Activated effector memory CD4-positive, alpha-beta T cell treated with anti-CD3 and anti-CD28 coated beads, Interleukin-2, amount 50 U/mL, for 16 hours (primary cell): ENCODE data around the gene ELOVL6.

Experiments
- DNase-seq: peaks from one replicate; pipeline ENCODE4 v3.0.0-alpha.2; 2020

ELOVL6 gene

GRCh38 chr4:110019153-110019552 is 179.3 kb downstream of the ELOVL6 start:
- no peak for DNase-seq

GRCh38 chr4:110014233-110014632 is 184.2 kb downstream of the ELOVL6 start:
- no peak for DNase-seq

GRCh38 chr4:110012917-110013316 is 185.5 kb downstream of the ELOVL6 start:
- no peak for DNase-seq

DNA sequence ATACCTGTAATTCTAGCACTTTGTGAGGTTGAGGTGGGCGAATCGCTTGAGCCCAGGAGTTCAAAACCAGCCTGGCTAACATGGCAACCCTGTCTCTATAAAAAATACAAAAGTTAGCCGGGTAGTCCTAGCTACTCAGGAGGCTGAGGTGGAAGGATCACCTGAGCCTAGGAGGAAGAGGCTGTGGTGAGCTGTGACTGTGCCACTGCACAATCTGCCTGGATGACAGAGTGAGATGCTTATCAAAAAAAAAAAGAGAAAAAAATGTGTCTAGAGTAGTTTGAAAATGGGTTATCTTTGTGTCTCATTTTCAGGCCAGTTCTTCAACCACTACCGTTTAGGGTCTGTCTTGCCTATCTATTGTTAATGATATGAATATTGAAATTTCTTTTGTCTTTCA is 187.6 kb downstream of the ELOVL6 start:
- DNase-seq: no peak

- no peak for DNase-seq
These were observed 188.9 kb downstream of the ELOVL6 start for GRCh38 chr4:110009550-110009949.

GRCh38 chr4:110008540-110008939 is 189.9 kb downstream of the ELOVL6 start:
- no peak for DNase-seq

DNA sequence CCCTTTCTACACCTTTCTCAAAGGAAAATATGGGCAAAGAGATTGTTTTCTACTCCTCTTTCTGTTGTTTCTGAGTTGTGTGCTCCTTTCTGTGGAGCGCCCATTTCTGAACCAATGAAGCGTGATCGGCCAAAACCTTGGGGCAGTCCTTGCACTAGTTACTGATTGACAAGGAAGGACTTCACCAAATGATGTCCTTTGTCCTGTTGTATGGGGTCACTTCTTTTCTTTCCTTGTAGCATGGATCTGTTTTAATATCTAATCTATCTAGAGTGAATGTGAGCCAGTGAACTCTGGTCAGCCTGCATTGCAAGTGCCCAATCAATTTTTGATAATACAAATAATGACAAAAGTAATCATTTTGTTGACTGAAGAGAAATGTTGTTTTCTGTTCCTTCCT is 191.2 kb downstream of the ELOVL6 start:
- no peak for DNase-seq

DNA sequence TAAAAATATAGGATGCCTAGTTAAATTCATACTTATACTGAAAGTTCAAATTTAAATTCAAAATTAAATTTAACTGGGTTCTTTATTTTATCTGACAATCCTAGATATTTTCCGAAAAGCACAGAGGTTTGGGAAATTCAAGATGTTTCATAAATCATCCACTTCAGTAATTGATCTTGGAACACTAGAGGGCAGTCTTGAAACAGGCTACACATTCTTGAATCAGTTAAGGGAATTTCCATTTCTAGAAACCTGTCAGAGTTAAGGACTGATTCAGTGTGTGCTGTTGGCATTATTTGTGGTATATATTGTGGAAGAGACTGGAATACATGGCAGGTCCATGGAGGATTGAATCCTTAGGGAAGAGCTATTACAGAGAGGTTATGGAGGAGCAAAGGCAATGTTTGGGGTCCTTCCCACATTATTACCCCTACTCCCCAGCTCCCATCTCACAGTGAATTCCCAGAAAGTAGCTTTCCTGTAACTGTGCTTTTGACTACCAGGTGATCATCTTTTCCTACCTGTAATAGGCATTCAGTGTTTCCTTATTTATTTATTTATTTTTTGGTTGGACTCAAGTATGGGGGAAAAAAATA is 192.9 kb downstream of the ELOVL6 start:
- DNase-seq: no peak

DNA sequence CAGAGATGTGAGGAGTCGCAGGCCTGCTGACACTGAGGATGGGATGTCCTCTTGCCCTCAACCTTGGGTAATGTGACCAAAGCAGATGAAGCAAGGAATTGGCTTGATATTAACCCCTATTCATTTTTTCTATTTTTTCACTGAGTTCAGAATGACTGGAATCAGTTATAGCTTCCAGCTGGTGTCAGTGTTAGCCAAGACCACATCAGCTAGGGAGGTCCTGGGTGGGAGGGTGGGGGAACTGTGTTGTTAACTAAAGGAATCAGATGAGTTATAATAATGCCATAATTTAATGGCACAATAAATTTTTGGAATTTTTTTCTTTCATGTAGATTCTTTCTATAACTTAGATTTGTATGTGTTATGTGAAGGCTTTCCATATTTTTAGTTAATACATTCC is 193.9 kb downstream of the ELOVL6 start:
- no peak for DNase-seq

DNA sequence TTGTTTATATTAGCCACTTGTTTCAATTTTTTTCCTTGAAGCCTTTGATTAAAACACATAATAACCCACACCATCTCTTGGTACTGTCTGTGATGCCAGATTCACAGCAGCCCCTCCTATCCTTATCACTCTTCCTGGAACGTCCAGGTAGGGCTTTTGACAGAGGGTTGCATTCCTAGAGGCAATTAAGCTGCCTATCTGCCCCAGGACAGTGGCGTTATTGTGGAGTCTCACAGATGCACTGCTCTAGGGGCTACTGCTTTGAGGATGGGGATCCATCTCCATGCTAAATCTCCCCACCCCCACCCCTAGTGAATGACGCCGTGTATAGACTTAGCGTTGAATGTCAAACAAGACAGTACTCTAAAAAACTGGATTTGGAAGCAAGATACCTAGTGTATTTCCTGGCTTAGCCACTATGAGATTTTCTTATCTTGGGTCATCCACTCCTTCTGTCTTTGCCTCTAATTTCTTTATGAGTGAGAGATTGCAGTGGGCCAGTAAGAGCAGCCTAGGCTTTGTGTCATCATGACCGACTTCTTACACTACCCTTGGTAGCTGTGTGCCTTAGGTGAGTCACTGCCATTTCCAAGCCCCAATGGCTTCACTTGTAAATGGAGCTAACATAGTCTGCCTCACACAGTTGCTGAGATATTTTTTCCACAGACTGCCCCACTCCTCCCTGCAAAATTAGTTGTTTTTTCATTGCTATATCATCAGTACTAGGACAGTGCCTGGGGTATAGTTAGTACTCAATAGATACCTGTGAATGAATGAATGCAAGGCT is 194.8 kb downstream of the ELOVL6 start:
- DNase-seq: no peak

DNA sequence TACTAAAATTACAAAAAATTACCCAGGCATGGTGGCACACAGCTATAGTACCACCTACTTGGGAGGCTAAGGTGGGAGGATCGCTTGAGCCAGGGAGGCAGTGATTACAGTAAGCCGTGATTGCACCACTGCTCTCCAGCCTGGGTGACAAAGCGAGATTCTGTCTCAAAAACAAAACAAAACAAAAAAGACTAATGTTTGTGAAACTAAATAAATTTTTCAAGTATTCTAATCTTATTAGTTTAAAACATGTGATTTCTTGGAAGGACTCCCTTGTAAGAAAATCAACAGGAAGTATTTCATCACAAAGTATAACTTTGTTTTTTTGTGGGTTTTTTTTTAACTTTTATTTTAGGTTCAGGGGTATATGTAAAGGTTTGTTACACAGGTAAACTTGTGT is 196.1 kb downstream of the ELOVL6 start:
- no peak for DNase-seq

GRCh38 chr4:109999585-109999912 is 198.9 kb downstream of the ELOVL6 start:
- no peak for DNase-seq

- DNase-seq: no peak
These were observed 199.4 kb downstream of the ELOVL6 start for GRCh38 chr4:109998867-109999584.

DNA sequence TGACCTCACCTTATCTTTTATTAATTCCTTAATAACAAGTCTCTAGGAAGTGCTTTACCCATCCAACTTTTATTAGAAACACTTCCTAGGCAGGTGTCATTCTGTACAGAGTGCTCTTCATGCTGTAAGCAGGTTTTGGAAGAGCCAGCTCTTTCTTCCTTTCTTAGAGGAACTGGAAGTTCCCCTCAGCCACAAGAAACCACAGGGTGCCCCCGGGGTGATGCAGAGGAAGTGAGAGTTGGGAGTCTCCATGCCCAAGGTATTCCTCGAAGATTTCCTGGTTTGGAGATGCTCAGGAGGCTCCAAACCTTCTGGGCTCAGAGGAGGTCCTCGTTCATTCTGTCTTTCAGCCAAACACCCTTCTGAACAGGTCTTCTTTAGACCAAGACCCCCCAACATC is 201.9 kb downstream of the ELOVL6 start:
- no peak for DNase-seq
